MCF 10A (cell line): ENCODE measurements around the gene TMEM87B. TPM values are rescaled to one million over a fixed set of nuclear protein-coding genes. Genes with fewer than 3 reads are reported as not detected.
"Not testable (repeated sequence)": the region's sequence is repeated elsewhere in the genome, so short reads cannot be mapped to it uniquely, and the experiment has no call there.

Experiments used
- BruUV-seq: library from RNA; stranded (reverse); fragments of 400-500 nt; replicated peaks from 2 replicates; lab custom pipeline; 2021; lab: Mats Ljungman, UMichigan
- CTCF ChIA-PET: fragments of 300-600 bp; sonication (Branson Sonifier 250); formaldehyde crosslinking; extraction: SDS; loops from one replicate; lab custom pipeline; 2021; ENCODE audit warnings: antibody characterized with exemption, inconsistent platforms; lab: Yijun Ruan, JAX
- POLR2A ChIA-PET: fragments of 300-600, 350-650 bp; sonication (Branson Sonifier 250); formaldehyde crosslinking; extraction: SDS; loops from one replicate; lab custom pipeline; 2020; ENCODE audit warnings: antibody characterized with exemption, inconsistent platforms; lab: Yijun Ruan, JAX
- DNase-seq: peaks from one replicate; pipeline ENCODE4 v3.0.0-alpha.2; 2018; ENCODE audit not compliant: unreplicated experiment
- H3K27ac Mint-ChIP-seq: one replicate; pipeline ENCODE4 v1.8.0; 2022; ENCODE audit warnings: mild to moderate bottlenecking, low read depth, mixed read lengths; ENCODE audit not compliant: unreplicated experiment
- H3K27me3 Mint-ChIP-seq: one replicate; pipeline ENCODE4 v1.8.0; 2022; ENCODE audit warnings: mixed read lengths; ENCODE audit not compliant: insufficient read depth, unreplicated experiment
- H3K36me3 Mint-ChIP-seq: one replicate; pipeline ENCODE4 v1.8.0; 2022; ENCODE audit warnings: mild to moderate bottlenecking, moderate library complexity, mixed read lengths; ENCODE audit not compliant: insufficient read depth, unreplicated experiment
- H3K4me1 Mint-ChIP-seq: one replicate; pipeline ENCODE4 v1.8.0; 2022; ENCODE audit warnings: mixed read lengths; ENCODE audit not compliant: insufficient read depth, unreplicated experiment
- H3K4me3 Mint-ChIP-seq: one replicate; pipeline ENCODE4 v1.8.0; 2022; ENCODE audit warnings: mild to moderate bottlenecking, moderate library complexity, mixed read lengths; ENCODE audit not compliant: unreplicated experiment
- H3K9me3 Mint-ChIP-seq: one replicate; pipeline ENCODE4 v1.8.0; 2022; ENCODE audit warnings: mixed read lengths; ENCODE audit not compliant: unreplicated experiment
- intact Hi-C: fragments of 100-400 bp; cut with micrococcal nuclease; formaldehyde crosslinking; loops from 2 replicates; pipeline ENCODE4 v1.14.1; 2022
- total RNA-seq: library from RNA; stranded (reverse); gene quantifications from 2 replicates; pipeline ENCODE4 v1.2.3, GENCODE V29; 2022
- TF ChIP-seq, protein P1 (sequence below): fragments of 200-600 bp; IDR thresholded peaks from one replicate; pipeline ENCODE4 v1.8.0; 2022; ENCODE audit warnings: antibody characterized with exemption, mild to moderate bottlenecking; ENCODE audit not compliant: unreplicated experiment

The TMEM87B gene
- total RNA-seq, 1 experiment from 2014 or later: 29.1 TPM

- Mint-ChIP-seq H3K4me1 (peaks cover 18% of the 10 kb centered on the region), H3K4me3 (no peak overlapping the region), H3K9me3 (peaks cover 9% of the 10 kb centered on the region), H3K27me3 (no peaks in the 10 kb centered on the region), H3K27ac (no peak overlapping the region), H3K36me3 (peaks cover 6% of the 10 kb centered on the region)
- intact Hi-C loops: no loop called here
- BruUV-seq: no TSS peak
- TF ChIP-seq, protein P1, sequence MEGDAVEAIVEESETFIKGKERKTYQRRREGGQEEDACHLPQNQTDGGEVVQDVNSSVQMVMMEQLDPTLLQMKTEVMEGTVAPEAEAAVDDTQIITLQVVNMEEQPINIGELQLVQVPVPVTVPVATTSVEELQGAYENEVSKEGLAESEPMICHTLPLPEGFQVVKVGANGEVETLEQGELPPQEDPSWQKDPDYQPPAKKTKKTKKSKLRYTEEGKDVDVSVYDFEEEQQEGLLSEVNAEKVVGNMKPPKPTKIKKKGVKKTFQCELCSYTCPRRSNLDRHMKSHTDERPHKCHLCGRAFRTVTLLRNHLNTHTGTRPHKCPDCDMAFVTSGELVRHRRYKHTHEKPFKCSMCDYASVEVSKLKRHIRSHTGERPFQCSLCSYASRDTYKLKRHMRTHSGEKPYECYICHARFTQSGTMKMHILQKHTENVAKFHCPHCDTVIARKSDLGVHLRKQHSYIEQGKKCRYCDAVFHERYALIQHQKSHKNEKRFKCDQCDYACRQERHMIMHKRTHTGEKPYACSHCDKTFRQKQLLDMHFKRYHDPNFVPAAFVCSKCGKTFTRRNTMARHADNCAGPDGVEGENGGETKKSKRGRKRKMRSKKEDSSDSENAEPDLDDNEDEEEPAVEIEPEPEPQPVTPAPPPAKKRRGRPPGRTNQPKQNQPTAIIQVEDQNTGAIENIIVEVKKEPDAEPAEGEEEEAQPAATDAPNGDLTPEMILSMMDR: no peak
- ChIA-PET CTCF (no interaction called here), POLR2A (no interaction called here)
- DNase-seq: no peak
Measured at GRCh38 chr2:112035786-112036185, 19.3 kb upstream of the TMEM87B start.

- H3K27ac Mint-ChIP-seq, BruUV-seq, H3K27me3 Mint-ChIP-seq, H3K4me1 Mint-ChIP-seq, H3K36me3 Mint-ChIP-seq, DNase-seq, intact Hi-C loops, POLR2A ChIA-PET, H3K4me3 Mint-ChIP-seq: not testable (repeated sequence)
- peaks cover 14% of the 10 kb centered on the region for H3K9me3 Mint-ChIP-seq
- CTCF ChIA-PET: interaction anchor here (0.6 to 1.2 kb wide), 5 partner anchors 12 to 226 kb away, joined by 3 to 4 read pairs (median 3); partner anchors contain the start of gene TMEM87B
Measured at GRCh38 chr2:112039556-112039955, 15.5 kb upstream of the TMEM87B start.

DNA sequence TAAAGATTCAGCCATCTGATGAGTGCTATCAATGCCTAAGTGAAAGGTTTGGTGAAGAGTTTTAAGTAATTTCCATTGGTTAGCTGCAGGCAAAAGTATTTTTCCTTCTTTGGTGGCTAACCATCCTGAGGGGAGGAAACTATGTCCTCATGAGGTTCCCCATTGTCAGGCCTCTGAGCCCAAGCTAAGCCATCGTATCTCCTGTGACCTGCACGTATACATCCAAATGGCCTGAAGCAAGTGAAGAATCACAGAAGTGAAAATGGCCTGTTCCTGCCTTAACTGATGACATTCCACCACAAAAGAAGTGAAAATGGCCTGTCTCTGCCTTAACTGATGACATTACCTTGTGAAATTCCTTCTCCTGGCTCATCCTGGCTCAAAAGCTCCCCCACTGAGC is 15.0 kb upstream of the TMEM87B start:
- POLR2A ChIA-PET, H3K27ac Mint-ChIP-seq: not testable (repeated sequence)

GRCh38 chr2:112041460-112041859 is 13.6 kb upstream of the TMEM87B start:
- H3K27me3 Mint-ChIP-seq, BruUV-seq, DNase-seq, intact Hi-C loops, H3K27ac Mint-ChIP-seq, H3K4me3 Mint-ChIP-seq, H3K36me3 Mint-ChIP-seq, H3K4me1 Mint-ChIP-seq: not testable (repeated sequence)
- peaks cover 31% of the 10 kb centered on the region for H3K9me3 Mint-ChIP-seq
- POLR2A ChIA-PET: interaction anchor here (0.6 kb wide), 1 partner anchor 13 kb away, joined by 3 read pairs; no protein-coding TSS in a partner anchor
- CTCF ChIA-PET: interaction anchor here (1.4 kb wide), 1 partner anchor 154 kb away, joined by 6 read pairs; no protein-coding TSS in a partner anchor

More for the DNA sequence above, 15.0 kb upstream of the TMEM87B start:
- BruUV-seq, intact Hi-C loops, H3K4me1 Mint-ChIP-seq, H3K36me3 Mint-ChIP-seq, H3K4me3 Mint-ChIP-seq, H3K27me3 Mint-ChIP-seq, DNase-seq: not testable (repeated sequence)
- H3K9me3 Mint-ChIP-seq: peaks cover 17% of the 10 kb centered on the region
- CTCF ChIA-PET: interaction anchor here (1.0 to 1.4 kb wide), 3 partner anchors 100 to 153 kb away, joined by 3 to 6 read pairs (median 4); no protein-coding TSS in a partner anchor

- intact Hi-C loops: no loop called here
- TF ChIP-seq, protein P1: no peak
- no peaks in the 10 kb centered on the region for H3K36me3 Mint-ChIP-seq
- ChIA-PET POLR2A (interaction anchor here (1.0 to 1.4 kb wide), 3 partner anchors 9 to 158 kb away, joined by 3 to 5 read pairs (median 4); partner anchors contain the start of gene TMEM87B), CTCF (interaction anchor here (3.6 kb wide), 1 partner anchor 158 kb away, joined by 18 read pairs; no protein-coding TSS in a partner anchor)
- H3K9me3 Mint-ChIP-seq: peaks cover 25% of the 10 kb centered on the region
- no TSS peak for BruUV-seq
- DNase-seq: no peak
- H3K27me3 Mint-ChIP-seq: no peaks in the 10 kb centered on the region
- H3K4me1 Mint-ChIP-seq: no peaks in the 10 kb centered on the region
- no peak overlapping the region for H3K4me3 Mint-ChIP-seq
- H3K27ac Mint-ChIP-seq: no peak overlapping the region
Measured at GRCh38 chr2:112045446-112046014, 9.5 kb upstream of the TMEM87B start.
